ENCODE measurements around the gene FITM1. TPM values are rescaled to one million over a fixed set of nuclear protein-coding genes. Genes with fewer than 3 reads are reported as not detected.

FITM1 gene, protein sequence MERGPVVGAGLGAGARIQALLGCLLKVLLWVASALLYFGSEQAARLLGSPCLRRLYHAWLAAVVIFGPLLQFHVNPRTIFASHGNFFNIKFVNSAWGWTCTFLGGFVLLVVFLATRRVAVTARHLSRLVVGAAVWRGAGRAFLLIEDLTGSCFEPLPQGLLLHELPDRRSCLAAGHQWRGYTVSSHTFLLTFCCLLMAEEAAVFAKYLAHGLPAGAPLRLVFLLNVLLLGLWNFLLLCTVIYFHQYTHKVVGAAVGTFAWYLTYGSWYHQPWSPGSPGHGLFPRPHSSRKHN
- polyA plus RNA-seq (2011; rRNA removed) (0.06 TPM in 1 of 2 replicates, not detected in the other), polyA plus RNA-seq (2017; fragmentation: RNase III; extraction: RNeasy Plus Mini Kit Qiagen cat#74134 plus additional on column Dnase treatment) (0.36 TPM in 1 of 3 replicates, not detected in the others), polyA minus RNA-seq (2011; rRNA and poly(A)+ RNA removed) (not detected in 2 replicates)
- polyA plus RNA-seq (2012; cell fraction: cytosol; rRNA removed): 0.12 and 0.18 TPM in 2 replicates
- polyA plus RNA-seq (2012; cell fraction: nucleus; rRNA removed): 0.94 and 1.4 TPM in 2 replicates

DNA sequence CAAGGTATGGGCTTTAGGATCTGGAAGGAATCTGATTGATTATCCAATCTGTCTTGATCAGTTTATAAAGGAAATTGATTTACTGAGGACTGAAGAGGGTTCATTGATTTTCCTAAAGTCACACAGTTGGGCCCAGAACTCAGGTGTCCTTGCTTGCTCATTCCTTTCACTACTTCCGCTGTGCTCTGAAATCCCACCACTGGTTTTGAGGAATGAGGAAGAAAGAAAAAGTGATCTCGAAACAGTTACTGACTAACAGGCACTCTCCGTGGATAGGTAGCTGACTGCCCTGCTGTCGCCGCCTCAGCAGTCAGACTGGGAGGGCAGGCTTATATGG lies at the start of gene FITM1:
TSS of gene FITM1 (plus strand) at position 280 of the 337 bp plus-strand sequence. CDS start 905 bp downstream, outside the sequence.
- ChIA-PET CTCF (interaction anchor here (0.6 to 1.3 kb wide), 3 partner anchors 11 to 202 kb away, joined by 3 to 4 read pairs (median 3); partner anchors contain the start of genes EMC9 and IRF9), POLR2A (no interaction called here)
- H3K4me3 ChIP-seq: no peak within 1 kb of the TSS
- WGBS (ENCODE audit: missing lambda C conversion rate): 89% methylated on average over 5 of the region's 5 CpGs
- no peak within 1 kb of the TSS for H3K4me2 ChIP-seq
- DNase-seq (ENCODE audit: low read depth in 1 of 2, low spot score in 1 of 2) (no peak), ATAC-seq (no peak), FAIRE-seq (no peak)
- no peak for TF ChIP-seq EP300 (IDR thresholded peaks at IDR 0.05)
- TF ChIP-seq, protein P1, sequence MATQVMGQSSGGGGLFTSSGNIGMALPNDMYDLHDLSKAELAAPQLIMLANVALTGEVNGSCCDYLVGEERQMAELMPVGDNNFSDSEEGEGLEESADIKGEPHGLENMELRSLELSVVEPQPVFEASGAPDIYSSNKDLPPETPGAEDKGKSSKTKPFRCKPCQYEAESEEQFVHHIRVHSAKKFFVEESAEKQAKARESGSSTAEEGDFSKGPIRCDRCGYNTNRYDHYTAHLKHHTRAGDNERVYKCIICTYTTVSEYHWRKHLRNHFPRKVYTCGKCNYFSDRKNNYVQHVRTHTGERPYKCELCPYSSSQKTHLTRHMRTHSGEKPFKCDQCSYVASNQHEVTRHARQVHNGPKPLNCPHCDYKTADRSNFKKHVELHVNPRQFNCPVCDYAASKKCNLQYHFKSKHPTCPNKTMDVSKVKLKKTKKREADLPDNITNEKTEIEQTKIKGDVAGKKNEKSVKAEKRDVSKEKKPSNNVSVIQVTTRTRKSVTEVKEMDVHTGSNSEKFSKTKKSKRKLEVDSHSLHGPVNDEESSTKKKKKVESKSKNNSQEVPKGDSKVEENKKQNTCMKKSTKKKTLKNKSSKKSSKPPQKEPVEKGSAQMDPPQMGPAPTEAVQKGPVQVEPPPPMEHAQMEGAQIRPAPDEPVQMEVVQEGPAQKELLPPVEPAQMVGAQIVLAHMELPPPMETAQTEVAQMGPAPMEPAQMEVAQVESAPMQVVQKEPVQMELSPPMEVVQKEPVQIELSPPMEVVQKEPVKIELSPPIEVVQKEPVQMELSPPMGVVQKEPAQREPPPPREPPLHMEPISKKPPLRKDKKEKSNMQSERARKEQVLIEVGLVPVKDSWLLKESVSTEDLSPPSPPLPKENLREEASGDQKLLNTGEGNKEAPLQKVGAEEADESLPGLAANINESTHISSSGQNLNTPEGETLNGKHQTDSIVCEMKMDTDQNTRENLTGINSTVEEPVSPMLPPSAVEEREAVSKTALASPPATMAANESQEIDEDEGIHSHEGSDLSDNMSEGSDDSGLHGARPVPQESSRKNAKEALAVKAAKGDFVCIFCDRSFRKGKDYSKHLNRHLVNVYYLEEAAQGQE (IDR thresholded peaks at IDR 0.05): no peak
- TF ChIP-seq, protein P2, sequence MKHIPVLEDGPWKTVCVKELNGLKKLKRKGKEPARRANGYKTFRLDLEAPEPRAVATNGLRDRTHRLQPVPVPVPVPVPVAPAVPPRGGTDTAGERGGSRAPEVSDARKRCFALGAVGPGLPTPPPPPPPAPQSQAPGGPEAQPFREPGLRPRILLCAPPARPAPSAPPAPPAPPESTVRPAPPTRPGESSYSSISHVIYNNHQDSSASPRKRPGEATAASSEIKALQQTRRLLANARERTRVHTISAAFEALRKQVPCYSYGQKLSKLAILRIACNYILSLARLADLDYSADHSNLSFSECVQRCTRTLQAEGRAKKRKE (CRISPR knock-in tag; IDR thresholded peaks at IDR 0.05; ENCODE audit: low read depth): no peak
- TF ChIP-seq HOXB5 (CRISPR knock-in tag; IDR thresholded peaks at IDR 0.05): no peak
- no peak for TF ChIP-seq CBX8 (IDR thresholded peaks at IDR 0.05)
- no peak for TF ChIP-seq CHD4 (IDR thresholded peaks at IDR 0.05; ENCODE audit: borderline replicate concordance)
- TF ChIP-seq TFCP2L1 (CRISPR knock-in tag; IDR thresholded peaks at IDR 0.05): no peak
- TF ChIP-seq NFE2L2 (conservative IDR thresholded peaks at IDR 0.05; ENCODE audit: low read length): no peak
- no peak for TF ChIP-seq KDM1A (IDR thresholded peaks at IDR 0.05; ENCODE audit: low read depth)
- no peak for TF ChIP-seq BHLHE40 (IDR thresholded peaks at IDR 0.05; ENCODE audit: low read depth, low read length)
- no peak for TF ChIP-seq EHMT2 (IDR thresholded peaks at IDR 0.05; ENCODE audit: low read depth)
- no peak for TF ChIP-seq TP53 (CRISPR knock-in tag; IDR thresholded peaks at IDR 0.05)
- TF ChIP-seq JUN (IDR thresholded peaks at IDR 0.05): no peak
- TF ChIP-seq ZSCAN20 (CRISPR knock-in tag; IDR thresholded peaks at IDR 0.05): no peak
- no peak for TF ChIP-seq MYC (IDR thresholded peaks at IDR 0.05; ENCODE audit: borderline replicate concordance, low read length)
- H3K9me3 ChIP-seq: no peaks in the 10 kb centered on the region
- H3K27ac ChIP-seq: no peak within 1 kb of the TSS
- peaks cover 4% of the 10 kb centered on the region; the same call in 1 of the 3 replicates for H3K4me1 ChIP-seq

GRCh38 chr14:24080888-24081738 lies 49.3 kb upstream of the FITM1 start:
- FAIRE-seq: no peak

More at GRCh38 chr14:24080888-24081738, 49.3 kb upstream of the FITM1 start:
- Histone ChIP-seq H3K9me3 (no peaks in the 10 kb centered on the region), H3K4me3 (peak overlapping the region; percentile 79), H3K4me1 (peaks cover 15% of the 10 kb centered on the region), H3K27ac (peak overlapping the region; percentile 92 to 93), H3K4me2 (peak overlapping the region; percentile 82)
- POLR2A ChIA-PET: interaction anchor here (0.8 to 2.7 kb wide), 8 partner anchors 9 to 60 kb away, joined by 3 to 16 read pairs (median 6); partner anchors contain the start of genes CPNE6, DCAF11, EMC9 and NRL
- CTCF ChIA-PET: interaction anchor here (0.7 to 8.4 kb wide), 14 partner anchors 11 to 216 kb away, joined by 3 to 106 read pairs (median 6); partner anchors contain the start of genes CARMIL3, DCAF11, IRF9 and NRL
- DNase-seq (ENCODE audit: low read depth in 1 of 2, low spot score in 1 of 2) (peak; percentile 28 to 67), ATAC-seq (peak; percentile 88 to 90)
- 3% methylated on average over 14 of the region's 74 CpGs for WGBS (ENCODE audit: missing lambda C conversion rate)
- peak; percentile 41; the same call in 1 of the 2 replicates for TF ChIP-seq E2F6 (IDR thresholded peaks at IDR 0.05; ENCODE audit: borderline replicate concordance, low read depth)
- peak; percentile 46 for TF ChIP-seq POLR2A (IDR thresholded peaks at IDR 0.05; ENCODE audit: low read length)
- no peak for TF ChIP-seq HDAC2 (IDR thresholded peaks at IDR 0.05)
- TF ChIP-seq, protein P3, sequence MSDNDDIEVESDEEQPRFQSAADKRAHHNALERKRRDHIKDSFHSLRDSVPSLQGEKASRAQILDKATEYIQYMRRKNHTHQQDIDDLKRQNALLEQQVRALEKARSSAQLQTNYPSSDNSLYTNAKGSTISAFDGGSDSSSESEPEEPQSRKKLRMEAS (IDR thresholded peaks at IDR 0.05): peak; percentile 25; the same call in 1 of the 2 replicates
- no peak for TF ChIP-seq KDM1A (IDR thresholded peaks at IDR 0.05; ENCODE audit: low read depth)
- peak; percentile 57 to 65; a peak in 1 of 5 replicates for TF ChIP-seq JUN (IDR thresholded peaks at IDR 0.05)
- no peak for TF ChIP-seq BHLHE40 (IDR thresholded peaks at IDR 0.05; ENCODE audit: low read depth, low read length)
- TF ChIP-seq, protein P4, sequence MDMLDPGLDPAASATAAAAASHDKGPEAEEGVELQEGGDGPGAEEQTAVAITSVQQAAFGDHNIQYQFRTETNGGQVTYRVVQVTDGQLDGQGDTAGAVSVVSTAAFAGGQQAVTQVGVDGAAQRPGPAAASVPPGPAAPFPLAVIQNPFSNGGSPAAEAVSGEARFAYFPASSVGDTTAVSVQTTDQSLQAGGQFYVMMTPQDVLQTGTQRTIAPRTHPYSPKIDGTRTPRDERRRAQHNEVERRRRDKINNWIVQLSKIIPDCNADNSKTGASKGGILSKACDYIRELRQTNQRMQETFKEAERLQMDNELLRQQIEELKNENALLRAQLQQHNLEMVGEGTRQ (IDR thresholded peaks at IDR 0.05): peak; percentile 26; the same call in 1 of the 2 replicates

Measured in A549 (cell line).